ENCODE measurements around the gene PRKN. TPM values are rescaled to one million over a fixed set of nuclear protein-coding genes. Genes with fewer than 3 reads are reported as not detected.

The PRKN gene
- total RNA-seq, 1 donor from 2014 or later: 7.0 TPM

DNA sequence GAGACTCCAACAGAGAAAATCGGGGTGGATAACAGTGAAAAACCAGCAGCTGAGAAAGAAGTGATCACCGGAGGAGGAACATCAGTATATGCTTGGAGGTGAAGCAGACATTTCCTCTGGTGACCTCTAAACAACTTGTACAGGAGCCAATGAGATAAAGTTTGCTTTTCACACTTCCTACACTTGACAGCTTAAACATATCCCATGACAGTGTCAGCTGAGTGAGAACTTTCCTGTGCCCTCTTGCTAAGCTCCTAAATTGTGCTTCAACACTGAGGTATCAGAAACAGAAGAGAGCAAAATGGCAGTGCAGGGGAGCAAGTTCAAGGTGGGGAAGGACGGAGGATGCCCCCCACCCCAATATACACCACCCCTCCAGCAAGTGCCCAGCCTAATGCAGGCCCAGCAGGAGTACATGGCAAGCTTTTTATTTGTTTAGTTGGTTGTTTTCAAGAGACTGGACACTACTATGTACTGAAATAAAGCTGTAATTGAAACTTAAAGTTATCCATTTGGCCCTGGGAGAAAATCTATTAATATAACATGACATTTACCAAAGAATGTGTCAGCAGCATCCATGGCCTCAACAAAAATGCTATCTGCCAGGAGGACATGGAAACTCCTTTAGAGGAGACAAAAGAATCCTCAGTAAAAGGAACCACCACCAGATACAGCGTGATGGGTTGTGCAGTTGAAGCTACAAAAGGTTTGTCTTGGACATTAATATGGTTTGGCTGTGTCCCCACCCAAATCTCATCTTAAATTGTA lies 540.2 kb downstream of the PRKN start:
- Mint-ChIP-seq H3K36me3 (ENCODE audit: unreplicated experiment) (peaks cover 6% of the 10 kb centered on the region), H3K27me3 (ENCODE audit: unreplicated experiment) (no peaks in the 10 kb centered on the region), H3K27ac (ENCODE audit: unreplicated experiment) (no peak overlapping the region), H3K4me1 (ENCODE audit: low read depth, unreplicated experiment) (no peaks in the 10 kb centered on the region), H3K4me3 (ENCODE audit: unreplicated experiment) (no peak overlapping the region), H3K9me3 (ENCODE audit: unreplicated experiment) (peaks cover 1% of the 10 kb centered on the region)
- TF ChIP-seq, protein P1, sequence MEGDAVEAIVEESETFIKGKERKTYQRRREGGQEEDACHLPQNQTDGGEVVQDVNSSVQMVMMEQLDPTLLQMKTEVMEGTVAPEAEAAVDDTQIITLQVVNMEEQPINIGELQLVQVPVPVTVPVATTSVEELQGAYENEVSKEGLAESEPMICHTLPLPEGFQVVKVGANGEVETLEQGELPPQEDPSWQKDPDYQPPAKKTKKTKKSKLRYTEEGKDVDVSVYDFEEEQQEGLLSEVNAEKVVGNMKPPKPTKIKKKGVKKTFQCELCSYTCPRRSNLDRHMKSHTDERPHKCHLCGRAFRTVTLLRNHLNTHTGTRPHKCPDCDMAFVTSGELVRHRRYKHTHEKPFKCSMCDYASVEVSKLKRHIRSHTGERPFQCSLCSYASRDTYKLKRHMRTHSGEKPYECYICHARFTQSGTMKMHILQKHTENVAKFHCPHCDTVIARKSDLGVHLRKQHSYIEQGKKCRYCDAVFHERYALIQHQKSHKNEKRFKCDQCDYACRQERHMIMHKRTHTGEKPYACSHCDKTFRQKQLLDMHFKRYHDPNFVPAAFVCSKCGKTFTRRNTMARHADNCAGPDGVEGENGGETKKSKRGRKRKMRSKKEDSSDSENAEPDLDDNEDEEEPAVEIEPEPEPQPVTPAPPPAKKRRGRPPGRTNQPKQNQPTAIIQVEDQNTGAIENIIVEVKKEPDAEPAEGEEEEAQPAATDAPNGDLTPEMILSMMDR (IDR thresholded peaks at IDR 0.05; ENCODE audit: partially characterized antibody, unreplicated experiment): no peak
- DNase-seq: no peak

DNA sequence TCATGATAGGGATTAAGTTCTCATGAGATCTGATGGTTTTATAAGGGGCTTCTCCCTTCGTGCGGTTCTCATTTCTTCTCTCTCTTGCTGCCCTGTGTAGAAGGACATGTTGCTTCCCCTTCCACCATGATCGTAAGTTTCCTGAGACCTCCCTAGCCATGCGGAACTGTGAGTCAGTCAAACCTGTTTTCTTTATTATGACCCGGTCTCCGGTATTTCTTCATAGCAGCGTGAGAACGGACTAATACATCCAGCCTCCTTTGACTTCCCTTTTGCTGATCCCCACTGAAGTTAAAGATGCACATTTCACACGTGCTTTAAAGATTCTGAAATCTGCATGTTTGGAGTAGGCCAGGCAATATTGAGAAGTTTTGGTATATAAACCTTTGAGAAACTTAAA lies 543.1 kb downstream of the PRKN start:
- TF ChIP-seq, protein P1 (IDR thresholded peaks at IDR 0.05; ENCODE audit: partially characterized antibody, unreplicated experiment): no peak
- no peaks in the 10 kb centered on the region for H3K4me1 Mint-ChIP-seq (ENCODE audit: low read depth, unreplicated experiment)
- H3K27ac Mint-ChIP-seq (ENCODE audit: unreplicated experiment): no peak overlapping the region
- H3K27me3 Mint-ChIP-seq (ENCODE audit: unreplicated experiment): no peaks in the 10 kb centered on the region
- no peak for DNase-seq
- H3K9me3 Mint-ChIP-seq (ENCODE audit: unreplicated experiment): peaks cover 1% of the 10 kb centered on the region
- H3K36me3 Mint-ChIP-seq (ENCODE audit: unreplicated experiment): peaks cover 6% of the 10 kb centered on the region
- no peak overlapping the region for H3K4me3 Mint-ChIP-seq (ENCODE audit: unreplicated experiment)

DNA sequence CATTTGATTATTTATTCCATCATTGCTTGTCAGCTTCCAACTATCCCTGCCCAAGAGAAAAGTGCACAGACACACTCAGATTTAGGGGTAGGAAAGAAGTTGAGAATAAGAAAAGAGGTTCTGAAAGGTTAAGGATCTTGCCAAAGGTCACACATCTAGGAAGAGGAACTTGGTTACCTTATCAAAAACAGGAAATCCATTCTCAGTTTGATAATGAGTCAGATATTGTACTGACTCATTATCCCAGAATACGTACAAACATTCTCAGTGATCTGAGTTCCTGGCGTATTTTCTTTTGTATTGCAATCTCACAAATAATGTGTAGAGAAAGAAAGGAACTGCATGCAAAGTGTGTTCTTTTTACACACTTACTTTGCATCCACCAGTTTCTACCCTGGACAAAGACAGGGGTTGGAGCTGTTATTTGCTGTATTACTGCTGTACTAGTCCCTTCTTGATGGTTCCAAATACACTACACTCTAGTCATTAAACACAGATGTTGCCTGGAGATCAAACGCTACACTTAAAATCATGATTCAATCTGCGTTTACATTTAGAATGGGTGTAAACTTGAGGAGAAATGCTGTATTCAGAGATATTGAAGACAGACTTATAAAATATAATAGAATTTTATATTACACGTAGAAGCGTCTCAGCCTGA lies 545.7 kb downstream of the PRKN start:
- no peaks in the 10 kb centered on the region for H3K36me3 Mint-ChIP-seq (ENCODE audit: unreplicated experiment)
- no peaks in the 10 kb centered on the region for H3K9me3 Mint-ChIP-seq (ENCODE audit: unreplicated experiment)

DNA sequence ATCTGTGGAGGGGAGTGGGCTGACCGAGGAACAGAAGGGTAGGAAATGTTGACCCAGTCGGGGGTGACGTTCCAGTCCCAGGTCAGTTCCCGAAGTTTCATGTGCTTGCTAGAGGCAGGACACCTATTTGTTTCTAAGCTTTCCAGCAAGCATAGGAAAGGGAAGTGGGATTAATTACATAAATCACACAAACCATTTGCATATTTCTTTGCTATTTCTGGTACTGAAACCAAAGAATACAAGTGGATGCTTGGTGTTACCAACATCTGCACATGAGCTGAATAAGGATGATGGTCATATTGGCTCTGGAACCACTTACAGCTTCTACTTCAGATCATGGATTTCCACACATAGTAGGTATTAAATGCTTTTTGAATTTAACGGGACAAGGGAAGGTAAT lies 546.5 kb downstream of the PRKN start:
- H3K9me3 Mint-ChIP-seq (ENCODE audit: unreplicated experiment): no peaks in the 10 kb centered on the region
- H3K4me3 Mint-ChIP-seq (ENCODE audit: unreplicated experiment): no peak overlapping the region
- H3K27ac Mint-ChIP-seq (ENCODE audit: unreplicated experiment): no peak overlapping the region
- no peaks in the 10 kb centered on the region for H3K4me1 Mint-ChIP-seq (ENCODE audit: low read depth, unreplicated experiment)
- DNase-seq: no peak
- H3K36me3 Mint-ChIP-seq (ENCODE audit: unreplicated experiment): no peaks in the 10 kb centered on the region
- TF ChIP-seq, protein P1 (IDR thresholded peaks at IDR 0.05; ENCODE audit: partially characterized antibody, unreplicated experiment): no peak
- H3K27me3 Mint-ChIP-seq (ENCODE audit: unreplicated experiment): no peaks in the 10 kb centered on the region

More for the DNA sequence above, 545.7 kb downstream of the PRKN start:
- no peak overlapping the region for H3K27ac Mint-ChIP-seq (ENCODE audit: unreplicated experiment)
- no peak overlapping the region for H3K4me3 Mint-ChIP-seq (ENCODE audit: unreplicated experiment)
- no peak for DNase-seq
- H3K4me1 Mint-ChIP-seq (ENCODE audit: low read depth, unreplicated experiment): no peaks in the 10 kb centered on the region
- TF ChIP-seq, protein P1 (IDR thresholded peaks at IDR 0.05; ENCODE audit: partially characterized antibody, unreplicated experiment): no peak
- no peaks in the 10 kb centered on the region for H3K27me3 Mint-ChIP-seq (ENCODE audit: unreplicated experiment)
